ENCODE data around the gene LHX4. TPM values are rescaled to one million over a fixed set of nuclear protein-coding genes. Genes with fewer than 3 reads are reported as not detected.
A peak's percentile ranks its signal among the peaks of the same experiment; 100 is the strongest.

The LHX4 gene
- polyA plus RNA-seq, 4 donors: 0.18 to 2.9 (median 0.25) TPM

DNA sequence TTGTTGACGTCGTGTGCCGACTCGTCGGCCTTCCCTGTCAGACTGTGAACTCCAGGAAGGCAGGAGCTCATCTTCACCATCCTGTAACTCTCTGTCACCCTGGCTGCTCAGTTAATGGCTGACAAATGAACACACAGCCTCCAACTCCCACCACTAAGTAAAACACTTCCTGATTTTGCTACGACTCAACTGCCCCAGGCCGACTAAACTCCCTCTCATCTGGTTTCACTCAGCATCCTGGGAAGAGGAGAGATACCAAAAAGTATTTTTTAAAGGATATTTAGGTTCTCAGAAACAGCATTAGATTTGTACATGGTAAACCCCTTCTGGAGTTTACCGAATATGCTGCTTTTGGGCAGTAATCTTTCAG is 18.2 kb upstream of the LHX4 start:
- Histone ChIP-seq H3K9me3 (ENCODE audit: control insufficient read depth in 2 of 2, insufficient read depth in 1 of 2, low read depth in 1 of 2, low read length in 1 of 2) (no peaks in the 10 kb centered on the region), H3K4me1 (ENCODE audit: control insufficient read depth in 3 of 3, insufficient read depth in 2 of 3, low read depth in 1 of 3, low read length in 2 of 3) (no peaks in the 10 kb centered on the region), H3K27me3 (ENCODE audit: control insufficient read depth in 3 of 3, insufficient read depth in 3 of 3, low read length in 3 of 3) (peaks cover 0 to 2% (median 0%) of the 10 kb centered on the region in 3 donors), H3K36me3 (ENCODE audit: control insufficient read depth in 3 of 3, insufficient read depth in 2 of 3, low read depth in 1 of 3, low read length in 3 of 3) (no peaks in the 10 kb centered on the region), H3K4me3 (ENCODE audit: low read depth in 1 of 3, low read length in 3 of 3) (no peak overlapping the region), H3K27ac (ENCODE audit: low read depth in 1 of 3, low read length in 2 of 3) (no peak overlapping the region)
- FAIRE-seq (no peak), DNase-seq (no peak)
- WGBS, 3 donors: 76 to 87% (median 84%) methylated on average over 8 of the region's 8 CpGs

DNA sequence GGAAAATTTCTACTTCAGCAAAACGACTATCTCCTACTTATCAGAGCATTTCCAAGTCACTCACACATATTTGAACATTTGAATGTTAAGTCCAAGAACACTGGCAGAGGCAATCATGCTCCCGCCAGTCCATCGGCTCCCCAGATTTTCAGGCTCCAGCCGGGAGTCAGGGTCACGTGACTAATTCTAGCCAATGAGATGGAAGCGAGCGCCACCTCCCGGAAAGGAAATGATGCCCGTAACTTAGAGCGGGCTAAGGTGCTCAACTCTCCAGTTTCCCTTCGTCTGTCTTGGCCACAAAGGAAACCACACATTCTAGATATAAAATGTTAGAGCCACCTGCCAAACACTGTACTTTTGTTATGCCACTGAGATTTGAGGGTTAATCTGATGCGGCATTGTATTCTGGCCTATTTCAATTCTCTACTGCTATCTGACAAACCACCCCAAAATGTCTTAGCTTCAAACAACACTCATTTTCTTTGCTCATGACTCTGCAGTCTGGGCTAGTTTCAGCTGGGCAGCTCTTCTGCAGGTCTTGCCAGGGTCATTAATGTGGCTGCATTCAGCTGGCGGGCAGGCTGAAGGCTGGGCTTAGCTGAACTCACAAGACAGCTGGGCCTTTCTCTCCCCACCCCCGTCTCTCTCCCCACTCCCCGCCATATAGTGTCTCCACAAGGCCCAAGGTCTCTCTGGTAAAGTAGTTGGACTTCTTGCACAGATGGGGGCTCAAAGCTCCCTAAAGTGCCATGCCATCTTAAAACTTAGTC is 16.5 kb upstream of the LHX4 start:
- H3K36me3 ChIP-seq (ENCODE audit: control insufficient read depth in 3 of 3, insufficient read depth in 2 of 3, low read depth in 1 of 3, low read length in 3 of 3): no peaks in the 10 kb centered on the region
- no peaks in the 10 kb centered on the region for H3K4me1 ChIP-seq (ENCODE audit: control insufficient read depth in 3 of 3, insufficient read depth in 2 of 3, low read depth in 1 of 3, low read length in 2 of 3)
- H3K4me3 ChIP-seq (ENCODE audit: low read depth in 1 of 3, low read length in 3 of 3): no peak overlapping the region
- no peak overlapping the region for H3K27ac ChIP-seq (ENCODE audit: low read depth in 1 of 3, low read length in 2 of 3)
- WGBS, 3 donors: 64 to 80% (median 73%) methylated on average over 15 of the region's 15 CpGs
- H3K9me3 ChIP-seq (ENCODE audit: control insufficient read depth in 2 of 2, insufficient read depth in 1 of 2, low read depth in 1 of 2, low read length in 1 of 2): no peaks in the 10 kb centered on the region
- peaks cover 0 to 2% (median 0%) of the 10 kb centered on the region in 3 donors for H3K27me3 ChIP-seq (ENCODE audit: control insufficient read depth in 3 of 3, insufficient read depth in 3 of 3, low read length in 3 of 3)
- FAIRE-seq (no peak), DNase-seq (peak in 1 of 2 donors; percentile 34)

- no peak for DNase-seq
- Histone ChIP-seq H3K27me3 (ENCODE audit: control insufficient read depth in 3 of 3, insufficient read depth in 3 of 3, low read length in 3 of 3) (peaks cover 0 to 2% (median 2%) of the 10 kb centered on the region in 3 donors), H3K9me3 (ENCODE audit: control insufficient read depth in 2 of 2, insufficient read depth in 1 of 2, low read depth in 1 of 2, low read length in 1 of 2) (no peaks in the 10 kb centered on the region), H3K36me3 (ENCODE audit: control insufficient read depth in 3 of 3, insufficient read depth in 2 of 3, low read depth in 1 of 3, low read length in 3 of 3) (no peaks in the 10 kb centered on the region), H3K4me1 (ENCODE audit: control insufficient read depth in 3 of 3, insufficient read depth in 2 of 3, low read depth in 1 of 3, low read length in 2 of 3) (no peaks in the 10 kb centered on the region), H3K4me3 (ENCODE audit: low read depth in 1 of 3, low read length in 3 of 3) (no peak overlapping the region), H3K27ac (ENCODE audit: low read depth in 1 of 3, low read length in 2 of 3) (no peak overlapping the region)
- 91 to 93% (median 92%) methylated on average over 22 of the region's 22 CpGs for WGBS, 3 donors
- FAIRE-seq: no peak
Observed at GRCh38 chr1:180215856-180216625, 14.0 kb upstream of the LHX4 start.

- FAIRE-seq (no peak), DNase-seq (no peak)
- Histone ChIP-seq H3K27ac (ENCODE audit: low read depth in 1 of 3, low read length in 2 of 3) (no peak overlapping the region), H3K4me1 (ENCODE audit: control insufficient read depth in 3 of 3, insufficient read depth in 2 of 3, low read depth in 1 of 3, low read length in 2 of 3) (no peaks in the 10 kb centered on the region), H3K9me3 (ENCODE audit: control insufficient read depth in 2 of 2, insufficient read depth in 1 of 2, low read depth in 1 of 2, low read length in 1 of 2) (no peaks in the 10 kb centered on the region), H3K4me3 (ENCODE audit: low read depth in 1 of 3, low read length in 3 of 3) (no peak overlapping the region), H3K36me3 (ENCODE audit: control insufficient read depth in 3 of 3, insufficient read depth in 2 of 3, low read depth in 1 of 3, low read length in 3 of 3) (no peaks in the 10 kb centered on the region), H3K27me3 (ENCODE audit: control insufficient read depth in 3 of 3, insufficient read depth in 3 of 3, low read length in 3 of 3) (peaks cover 0 to 3% (median 2%) of the 10 kb centered on the region in 3 donors)
- 75 to 86% (median 82%) methylated on average over 7 of the region's 7 CpGs for WGBS, 3 donors
Observed at GRCh38 chr1:180217006-180217405, 13.1 kb upstream of the LHX4 start.

GRCh38 chr1:180218806-180219765 is 11.0 kb upstream of the LHX4 start:
- H3K27me3 ChIP-seq (ENCODE audit: control insufficient read depth in 3 of 3, insufficient read depth in 3 of 3, low read length in 3 of 3): peaks cover 0 to 22% (median 7%) of the 10 kb centered on the region in 3 donors
- no peak for FAIRE-seq
- no peak overlapping the region for H3K4me3 ChIP-seq (ENCODE audit: low read depth in 1 of 3, low read length in 3 of 3)
- WGBS, 3 donors: 80 to 82% (median 81%) methylated on average over 20 of the region's 20 CpGs
- no peak for DNase-seq
- no peaks in the 10 kb centered on the region for H3K4me1 ChIP-seq (ENCODE audit: control insufficient read depth in 3 of 3, insufficient read depth in 2 of 3, low read depth in 1 of 3, low read length in 2 of 3)
- H3K9me3 ChIP-seq (ENCODE audit: control insufficient read depth in 2 of 2, insufficient read depth in 1 of 2, low read depth in 1 of 2, low read length in 1 of 2): no peaks in the 10 kb centered on the region
- H3K36me3 ChIP-seq (ENCODE audit: control insufficient read depth in 3 of 3, insufficient read depth in 2 of 3, low read depth in 1 of 3, low read length in 3 of 3): no peaks in the 10 kb centered on the region
- no peak overlapping the region for H3K27ac ChIP-seq (ENCODE audit: low read depth in 1 of 3, low read length in 2 of 3)

- H3K27ac ChIP-seq (ENCODE audit: low read depth in 1 of 3, low read length in 2 of 3): no peak overlapping the region
- 85 to 91% (median 86%) methylated on average over 11 of the region's 11 CpGs for WGBS, 3 donors
- FAIRE-seq: no peak
- H3K36me3 ChIP-seq (ENCODE audit: control insufficient read depth in 3 of 3, insufficient read depth in 2 of 3, low read depth in 1 of 3, low read length in 3 of 3): no peaks in the 10 kb centered on the region
- H3K27me3 ChIP-seq (ENCODE audit: control insufficient read depth in 3 of 3, insufficient read depth in 3 of 3, low read length in 3 of 3): peaks cover 2 to 28% (median 9%) of the 10 kb centered on the region in 3 donors
- no peak overlapping the region for H3K4me3 ChIP-seq (ENCODE audit: low read depth in 1 of 3, low read length in 3 of 3)
- no peaks in the 10 kb centered on the region for H3K4me1 ChIP-seq (ENCODE audit: control insufficient read depth in 3 of 3, insufficient read depth in 2 of 3, low read depth in 1 of 3, low read length in 2 of 3)
- no peaks in the 10 kb centered on the region for H3K9me3 ChIP-seq (ENCODE audit: control insufficient read depth in 2 of 2, insufficient read depth in 1 of 2, low read depth in 1 of 2, low read length in 1 of 2)
- DNase-seq: no peak
Observed at GRCh38 chr1:180219776-180220175, 10.3 kb upstream of the LHX4 start.

GRCh38 chr1:180221462-180221861 is 8.6 kb upstream of the LHX4 start:
- no peak for FAIRE-seq

GRCh38 chr1:180224902-180225301 is 5.2 kb upstream of the LHX4 start:
- DNase-seq (no peak), FAIRE-seq (no peak)
- 48 to 61% (median 57%) methylated on average over 5 of the region's 5 CpGs for WGBS, 3 donors
- no peaks in the 10 kb centered on the region for H3K4me1 ChIP-seq (ENCODE audit: control insufficient read depth in 3 of 3, insufficient read depth in 2 of 3, low read depth in 1 of 3, low read length in 2 of 3)
- H3K27me3 ChIP-seq (ENCODE audit: control insufficient read depth in 3 of 3, insufficient read depth in 3 of 3, low read length in 3 of 3): peaks cover 2 to 70% (median 26%) of the 10 kb centered on the region in 3 donors
- H3K27ac ChIP-seq (ENCODE audit: low read depth in 1 of 3, low read length in 2 of 3): no peak overlapping the region
- H3K9me3 ChIP-seq (ENCODE audit: control insufficient read depth in 2 of 2, insufficient read depth in 1 of 2, low read depth in 1 of 2, low read length in 1 of 2): peaks cover 0 to 3% of the 10 kb centered on the region in 2 donors
- no peaks in the 10 kb centered on the region for H3K36me3 ChIP-seq (ENCODE audit: control insufficient read depth in 3 of 3, insufficient read depth in 2 of 3, low read depth in 1 of 3, low read length in 3 of 3)
- H3K4me3 ChIP-seq (ENCODE audit: low read depth in 1 of 3, low read length in 3 of 3): no peak overlapping the region

More at GRCh38 chr1:180221462-180221861, 8.6 kb upstream of the LHX4 start:
- no peak for DNase-seq
- Histone ChIP-seq H3K4me3 (ENCODE audit: low read depth in 1 of 3, low read length in 3 of 3) (no peak overlapping the region), H3K9me3 (ENCODE audit: control insufficient read depth in 2 of 2, insufficient read depth in 1 of 2, low read depth in 1 of 2, low read length in 1 of 2) (no peaks in the 10 kb centered on the region), H3K4me1 (ENCODE audit: control insufficient read depth in 3 of 3, insufficient read depth in 2 of 3, low read depth in 1 of 3, low read length in 2 of 3) (no peaks in the 10 kb centered on the region), H3K27ac (ENCODE audit: low read depth in 1 of 3, low read length in 2 of 3) (no peak overlapping the region), H3K36me3 (ENCODE audit: control insufficient read depth in 3 of 3, insufficient read depth in 2 of 3, low read depth in 1 of 3, low read length in 3 of 3) (no peaks in the 10 kb centered on the region), H3K27me3 (ENCODE audit: control insufficient read depth in 3 of 3, insufficient read depth in 3 of 3, low read length in 3 of 3) (peaks cover 2 to 45% (median 12%) of the 10 kb centered on the region in 3 donors)
- WGBS, 3 donors: 84 to 93% (median 88%) methylated on average over 6 of the region's 6 CpGs

Data from small intestine (tissue), 7 donors.